Activated B cell treated with CpG ODN at 0.5 μM for 24 hours (primary cell): ENCODE results near the gene TRIM43B. TPM values are rescaled to one million over a fixed set of nuclear protein-coding genes. Genes with fewer than 3 reads are reported as not detected.
"Not testable (repeated sequence)": the region's sequence is repeated elsewhere in the genome, so short reads cannot be mapped to it uniquely, and the experiment has no call there.

ENCODE experiments used
- ATAC-seq: fragments of 200-7000 bp; cut with Tn5 transposase; one replicate; pipeline ENCODE4 v1.10.0; 2021; ENCODE audit warnings: low read depth, mild to moderate bottlenecking, moderate library complexity
- CTCF ChIA-PET: fragments of 350-600 bp; sonication (Branson Sonifier 250); formaldehyde crosslinking; loops from one replicate; lab custom pipeline; 2021; ENCODE audit warnings: antibody characterized with exemption; lab: Charles Lee
- POLR2A ChIA-PET: fragments of 350-600 bp; sonication (Branson Sonifier 250); formaldehyde crosslinking; loops from one replicate; lab custom pipeline; 2021; ENCODE audit warnings: antibody characterized with exemption; lab: Charles Lee
- DNase-seq: peaks from one replicate; pipeline ENCODE4 v3.0.0; 2022
- H3K27ac Mint-ChIP-seq: one replicate; pipeline ENCODE4 v1.8.0; 2020; ENCODE audit warnings: mixed read lengths
- H3K27me3 Mint-ChIP-seq: one replicate; pipeline ENCODE4 v1.8.0; 2021; ENCODE audit warnings: mixed read lengths
- H3K36me3 Mint-ChIP-seq: one replicate; pipeline ENCODE4 v1.8.0; 2021; ENCODE audit warnings: low read depth, mixed read lengths
- H3K4me1 Mint-ChIP-seq: one replicate; pipeline ENCODE4 v1.8.0; 2021; ENCODE audit warnings: mixed read lengths
- H3K4me3 Mint-ChIP-seq: one replicate; pipeline ENCODE4 v1.8.0; 2020; ENCODE audit warnings: mild to moderate bottlenecking, mixed read lengths
- H3K9me3 Mint-ChIP-seq: one replicate; pipeline ENCODE4 v1.8.0; 2020; ENCODE audit warnings: mixed read lengths
- intact Hi-C: fragments of 100-400 bp; cut with micrococcal nuclease; formaldehyde crosslinking; loops from one replicate; pipeline ENCODE4 v1.15.1; 2024
- total RNA-seq: library from RNA; stranded (reverse); gene quantifications from 2 replicates; pipeline ENCODE4 v1.2.3, GENCODE V29; 2022

TRIM43B gene
- total RNA-seq, 1 donor from 2014 or later: not detected

DNA sequence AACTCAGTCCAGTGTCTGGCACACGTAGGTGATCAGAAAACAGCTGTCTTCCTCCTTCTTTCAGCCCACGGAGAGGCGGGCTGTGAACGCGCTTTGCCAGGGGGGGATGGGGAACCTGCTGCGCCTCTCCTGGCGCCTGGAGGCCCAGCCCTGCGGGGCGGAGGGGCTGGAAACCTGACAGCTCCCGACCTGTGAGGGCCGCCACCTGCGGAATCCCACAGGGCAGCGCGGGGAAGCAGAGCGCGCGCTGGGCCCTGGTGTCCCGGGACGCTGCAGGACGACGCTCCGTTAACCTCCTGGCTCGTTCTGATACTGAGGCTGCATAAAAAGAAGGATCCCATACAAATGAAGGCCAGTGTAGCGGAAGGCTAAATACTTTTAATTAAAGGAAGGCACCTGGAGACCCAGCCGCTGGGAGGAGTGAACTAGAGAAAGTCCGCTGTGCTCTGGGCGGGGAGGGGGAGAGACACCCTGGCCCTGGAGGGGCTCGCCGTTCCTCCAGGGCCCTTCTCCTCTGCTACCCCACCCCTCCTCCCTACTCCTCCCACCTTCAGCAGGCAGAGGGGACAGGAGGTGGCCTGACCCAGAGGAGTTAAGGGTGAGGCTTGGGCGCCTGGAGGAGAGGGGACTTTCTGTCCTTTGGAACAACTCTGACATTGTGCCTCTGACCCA is 57.2 kb downstream of the TRIM43B start:
- H3K27ac Mint-ChIP-seq, CTCF ChIA-PET, intact Hi-C loops, POLR2A ChIA-PET, H3K36me3 Mint-ChIP-seq, H3K4me3 Mint-ChIP-seq, H3K4me1 Mint-ChIP-seq, H3K27me3 Mint-ChIP-seq, ATAC-seq, H3K9me3 Mint-ChIP-seq, DNase-seq: not testable (repeated sequence)

Other genes with a start within 250 kb of the TRIM43B start
- gene PROM2, start 210.3 kb downstream of the TRIM43B start, total RNA-seq: 0.12 and 0.93 TPM in 2 replicates
- not detected in 2 replicates for gene KCNIP3, start 187.4 kb downstream of the TRIM43B start, total RNA-seq
- 16.8 and 23.4 TPM in 2 replicates for gene FAHD2A, start 82.0 kb downstream of the TRIM43B start, total RNA-seq
- not detected in 2 replicates for gene TRIM43, start 107.2 kb upstream of the TRIM43B start, total RNA-seq